Stimulated activated naive CD8-positive, alpha-beta T cell treated with anti-CD3 and anti-CD28 coated beads, Interleukin-15, amount 100 ng/mL, for 72 hours (primary cell): ENCODE measurements around the gene KAZN.

ENCODE experiments used
- ATAC-seq: fragments of 150-1000 bp; cut with Tn5 transposase; 2 replicates; pipeline ENCODE4 v1.10.0; 2021; ENCODE audit warnings: mild to moderate bottlenecking, moderate library complexity
- DNase-seq, 2 donors: peaks; one replicate each; pipeline ENCODE4 v3.0.0; 2021 to 2022
- H3K27ac Mint-ChIP-seq, 2 donors: one replicate each; pipeline ENCODE4 v1.8.0; 2022; ENCODE audit warnings: mild to moderate bottlenecking in 2 of 2, mixed read lengths in 2 of 2, moderate library complexity in 2 of 2
- H3K27me3 Mint-ChIP-seq: one replicate; pipeline ENCODE4 v1.8.0; 2022; ENCODE audit warnings: mixed read lengths
- H3K4me1 Mint-ChIP-seq: one replicate; pipeline ENCODE4 v1.8.0; 2022; ENCODE audit warnings: mild to moderate bottlenecking, mixed read lengths
- H3K4me3 Mint-ChIP-seq, 2 donors: one replicate each; pipeline ENCODE4 v1.8.0; 2022; ENCODE audit warnings: mild to moderate bottlenecking in 2 of 2, mixed read lengths in 2 of 2, moderate library complexity in 1 of 2
- H3K9me3 Mint-ChIP-seq, 2 donors: one replicate each; pipeline ENCODE4 v1.8.0; 2022; ENCODE audit warnings: mixed read lengths in 2 of 2

Gene KAZN

GRCh38 chr1:14598498-14599182, at the start of gene KAZN:
Gene KAZN (plus strand): TSS chr1:14598685.
- ATAC-seq (peak; percentile 11), DNase-seq (no peak)
- Mint-ChIP-seq H3K4me3 (peak within 1 kb of the TSS; percentile 7 to 75), H3K27me3 (peaks cover 81% of the 10 kb centered on the region), H3K27ac (no peak within 1 kb of the TSS), H3K4me1 (peaks cover 21% of the 10 kb centered on the region), H3K9me3 (no peaks in the 10 kb centered on the region)

DNA sequence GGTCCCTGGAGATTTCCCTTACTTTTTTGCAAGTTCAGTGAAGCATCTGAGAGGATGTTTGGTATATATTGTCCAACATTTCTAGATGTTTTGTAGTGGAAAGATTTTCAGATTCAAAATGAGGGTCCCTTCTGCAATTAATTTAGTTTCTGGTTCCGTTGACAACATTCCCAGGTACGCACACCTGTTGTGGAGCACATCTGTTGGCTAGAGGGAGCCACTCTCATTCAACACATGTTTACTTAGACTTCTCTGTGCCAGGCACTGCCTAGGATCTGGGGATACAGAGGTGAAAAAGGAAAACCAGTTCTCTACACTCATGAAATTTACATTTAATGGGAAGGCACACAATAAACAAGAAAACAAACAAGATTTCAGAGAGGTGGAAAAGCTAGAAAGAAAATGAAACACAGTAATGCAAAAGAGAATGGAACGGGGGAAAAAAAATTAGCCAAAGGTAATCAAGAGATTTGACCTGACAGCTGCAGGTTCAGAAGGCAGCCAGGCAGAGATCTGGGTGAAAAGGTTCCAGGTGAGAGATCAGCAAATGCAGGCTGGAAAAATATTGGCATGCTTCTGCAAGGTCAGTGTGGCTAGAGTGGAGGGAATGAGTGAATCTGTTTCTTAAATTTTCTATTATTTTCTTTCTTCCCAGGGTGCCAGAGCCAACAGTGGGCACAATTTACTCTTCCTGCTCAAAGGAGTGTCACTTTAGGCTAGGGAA, 48.4 kb upstream of the KAZN start:
- DNase-seq (no peak), ATAC-seq (no peak)
- H3K4me1 Mint-ChIP-seq, result no peaks in the 10 kb centered on the region
- no peaks in the 10 kb centered on the region for H3K9me3 Mint-ChIP-seq
- no peak overlapping the region for H3K4me3 Mint-ChIP-seq
- no peak overlapping the region for H3K27ac Mint-ChIP-seq
- H3K27me3 Mint-ChIP-seq, result peaks cover 24% of the 10 kb centered on the region

GRCh38 chr1:14551386-14551785, 47.1 kb upstream of the KAZN start:
- Mint-ChIP-seq H3K4me1 (no peaks in the 10 kb centered on the region), H3K27me3 (peaks cover 15% of the 10 kb centered on the region), H3K9me3 (no peaks in the 10 kb centered on the region), H3K27ac (no peak overlapping the region), H3K4me3 (no peak overlapping the region)
- DNase-seq (no peak), ATAC-seq (no peak)

GRCh38 chr1:14552246-14552965, 46.1 kb upstream of the KAZN start:
- Mint-ChIP-seq H3K4me1 (no peaks in the 10 kb centered on the region), H3K9me3 (no peaks in the 10 kb centered on the region), H3K27ac (no peak overlapping the region), H3K4me3 (no peak overlapping the region), H3K27me3 (peaks cover 15% of the 10 kb centered on the region)
- ATAC-seq (no peak), DNase-seq (no peak)

DNA sequence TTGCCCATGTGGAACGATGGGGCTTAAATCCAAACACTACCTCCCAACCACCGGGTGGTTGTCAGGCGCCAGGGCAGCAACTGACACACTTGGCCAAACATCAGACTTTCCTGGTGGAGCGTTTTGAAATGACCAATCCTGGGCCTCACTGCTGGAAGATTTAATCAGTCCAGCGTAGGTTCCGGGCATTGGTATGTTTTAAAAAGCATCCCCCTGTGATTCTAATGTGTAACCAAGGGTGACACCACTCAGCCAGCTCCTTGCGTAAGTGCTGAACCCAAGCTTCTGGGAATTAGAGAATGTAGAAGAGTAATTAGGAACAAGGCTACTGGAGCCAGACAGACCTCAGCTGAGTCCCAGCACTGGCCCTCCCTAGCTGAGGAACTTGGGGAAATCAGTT, 44.8 kb upstream of the KAZN start:
- Mint-ChIP-seq H3K4me1 (no peaks in the 10 kb centered on the region), H3K4me3 (no peak overlapping the region), H3K9me3 (no peaks in the 10 kb centered on the region), H3K27ac (peak overlapping the region; percentile 44 to 69), H3K27me3 (peaks cover 18% of the 10 kb centered on the region)
- ATAC-seq, result no peak
- DNase-seq, result no peak

DNA sequence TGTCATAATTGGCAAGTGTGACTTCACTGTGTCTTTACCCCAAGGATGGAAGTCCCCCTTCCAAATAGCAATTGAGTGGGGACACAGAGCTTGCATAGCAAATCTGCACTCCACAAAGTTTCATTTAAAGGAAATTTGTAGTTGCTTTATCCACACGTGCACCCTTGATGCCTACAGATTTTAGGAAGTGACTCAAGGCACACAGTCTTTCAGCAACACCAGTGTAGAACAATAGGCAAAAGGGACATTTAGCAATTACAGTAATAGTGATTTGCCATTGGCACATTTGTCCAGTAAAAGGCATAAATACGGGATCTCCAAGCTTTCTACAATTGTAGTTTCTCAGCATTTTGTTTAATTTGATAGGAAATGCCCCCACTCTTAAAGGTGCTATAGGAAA, 43.4 kb upstream of the KAZN start:
- Mint-ChIP-seq H3K9me3 (no peaks in the 10 kb centered on the region), H3K27ac (no peak overlapping the region), H3K4me1 (no peaks in the 10 kb centered on the region), H3K4me3 (no peak overlapping the region), H3K27me3 (peaks cover 27% of the 10 kb centered on the region)
- ATAC-seq (no peak), DNase-seq (no peak)

GRCh38 chr1:14561014-14561693, 37.3 kb upstream of the KAZN start:
- DNase-seq, result no peak
- no peak for ATAC-seq
- Mint-ChIP-seq H3K4me3 (no peak overlapping the region), H3K27ac (no peak overlapping the region), H3K27me3 (peaks cover 16% of the 10 kb centered on the region), H3K4me1 (no peaks in the 10 kb centered on the region), H3K9me3 (peaks cover 0 to 4% of the 10 kb centered on the region in 2 donors)

GRCh38 chr1:14565090-14565489, 33.4 kb upstream of the KAZN start:
- H3K4me1 Mint-ChIP-seq, result no peaks in the 10 kb centered on the region
- ATAC-seq (no peak), DNase-seq (no peak)
- peaks cover 8 to 13% of the 10 kb centered on the region in 2 donors for H3K9me3 Mint-ChIP-seq
- H3K4me3 Mint-ChIP-seq, result no peak overlapping the region
- no peak overlapping the region for H3K27ac Mint-ChIP-seq
- peaks cover 7% of the 10 kb centered on the region for H3K27me3 Mint-ChIP-seq

DNA sequence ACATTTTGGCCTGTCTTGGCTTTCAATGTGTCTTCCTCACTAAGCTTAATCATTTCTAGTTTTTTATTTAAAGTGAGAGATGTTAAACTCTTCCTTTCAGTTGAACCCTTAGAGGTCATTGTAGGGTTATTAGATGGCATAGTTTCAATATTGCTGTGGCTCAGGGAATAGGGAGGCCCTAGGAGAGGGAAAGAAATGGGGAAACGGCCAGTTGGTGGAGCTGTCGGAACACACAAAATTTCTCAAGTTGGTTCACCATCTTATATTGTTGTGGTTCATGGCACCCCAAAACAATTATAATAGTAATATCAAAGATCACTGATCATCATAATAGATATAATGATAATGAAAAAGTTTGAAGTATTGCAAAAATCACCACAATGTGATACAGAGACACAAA, 31.4 kb upstream of the KAZN start:
- H3K27me3 Mint-ChIP-seq, result peaks cover 7% of the 10 kb centered on the region
- H3K4me1 Mint-ChIP-seq, result no peaks in the 10 kb centered on the region
- no peak overlapping the region for H3K4me3 Mint-ChIP-seq
- peaks cover 8 to 13% of the 10 kb centered on the region in 2 donors for H3K9me3 Mint-ChIP-seq
- H3K27ac Mint-ChIP-seq, result no peak overlapping the region
- DNase-seq (no peak), ATAC-seq (no peak)

DNA sequence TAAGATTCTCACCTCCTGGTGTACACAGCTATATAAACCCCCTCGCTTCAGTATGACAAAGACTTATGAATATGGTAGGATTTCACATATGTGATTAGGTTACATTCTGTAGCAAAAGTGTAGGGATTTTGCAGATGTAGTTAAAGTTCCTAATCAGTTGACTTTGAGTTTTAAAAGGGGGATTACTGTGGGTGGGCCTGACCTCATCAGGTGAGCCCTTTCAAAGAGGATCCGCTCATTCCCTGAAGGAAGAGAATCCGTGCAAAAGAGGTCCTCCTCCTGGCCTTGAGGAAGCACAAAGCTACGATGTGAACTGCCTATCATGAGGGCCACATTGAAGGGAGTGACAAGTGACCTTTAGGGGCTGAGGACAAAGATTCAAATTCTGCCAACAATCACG, 30.6 kb upstream of the KAZN start:
- no peaks in the 10 kb centered on the region for H3K4me1 Mint-ChIP-seq
- no peak for ATAC-seq
- H3K27ac Mint-ChIP-seq, result no peak overlapping the region
- no peak for DNase-seq
- no peak overlapping the region for H3K4me3 Mint-ChIP-seq
- peaks cover 8 to 13% of the 10 kb centered on the region in 2 donors for H3K9me3 Mint-ChIP-seq
- peaks cover 7% of the 10 kb centered on the region for H3K27me3 Mint-ChIP-seq

- Mint-ChIP-seq H3K4me1 (no peaks in the 10 kb centered on the region), H3K9me3 (peaks cover 8 to 13% of the 10 kb centered on the region in 2 donors)
- ATAC-seq, result no peak
Observed at GRCh38 chr1:14568716-14569355, 29.6 kb upstream of the KAZN start.

DNA sequence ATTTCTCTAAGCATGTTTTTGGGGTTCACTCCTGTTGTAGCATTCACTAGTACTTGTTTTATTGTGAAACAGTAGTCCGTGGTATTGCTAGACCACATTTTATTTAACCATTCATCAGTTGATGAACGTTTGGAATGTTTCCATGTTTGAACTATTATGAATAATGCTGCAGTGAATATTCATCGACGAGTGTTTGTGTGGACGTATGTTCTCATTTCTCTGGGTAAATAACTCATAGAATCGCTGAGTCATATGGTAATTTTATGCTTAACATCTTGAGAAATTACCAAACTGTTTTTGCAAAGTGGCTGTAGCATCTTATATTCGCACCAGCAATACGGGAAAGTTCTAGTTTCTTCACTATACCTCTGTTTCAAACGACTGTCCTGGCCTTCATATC, 28.0 kb upstream of the KAZN start:
- peaks cover 16 to 22% of the 10 kb centered on the region in 2 donors for H3K9me3 Mint-ChIP-seq
- peaks cover 14% of the 10 kb centered on the region for H3K27me3 Mint-ChIP-seq
- no peak for DNase-seq
- no peak overlapping the region for H3K27ac Mint-ChIP-seq
- no peak for ATAC-seq
- no peaks in the 10 kb centered on the region for H3K4me1 Mint-ChIP-seq
- no peak overlapping the region for H3K4me3 Mint-ChIP-seq

More at GRCh38 chr1:14568716-14569355, 29.6 kb upstream of the KAZN start:
- Mint-ChIP-seq H3K27ac (no peak overlapping the region), H3K4me3 (no peak overlapping the region), H3K27me3 (peaks cover 7% of the 10 kb centered on the region)
- no peak for DNase-seq

DNA sequence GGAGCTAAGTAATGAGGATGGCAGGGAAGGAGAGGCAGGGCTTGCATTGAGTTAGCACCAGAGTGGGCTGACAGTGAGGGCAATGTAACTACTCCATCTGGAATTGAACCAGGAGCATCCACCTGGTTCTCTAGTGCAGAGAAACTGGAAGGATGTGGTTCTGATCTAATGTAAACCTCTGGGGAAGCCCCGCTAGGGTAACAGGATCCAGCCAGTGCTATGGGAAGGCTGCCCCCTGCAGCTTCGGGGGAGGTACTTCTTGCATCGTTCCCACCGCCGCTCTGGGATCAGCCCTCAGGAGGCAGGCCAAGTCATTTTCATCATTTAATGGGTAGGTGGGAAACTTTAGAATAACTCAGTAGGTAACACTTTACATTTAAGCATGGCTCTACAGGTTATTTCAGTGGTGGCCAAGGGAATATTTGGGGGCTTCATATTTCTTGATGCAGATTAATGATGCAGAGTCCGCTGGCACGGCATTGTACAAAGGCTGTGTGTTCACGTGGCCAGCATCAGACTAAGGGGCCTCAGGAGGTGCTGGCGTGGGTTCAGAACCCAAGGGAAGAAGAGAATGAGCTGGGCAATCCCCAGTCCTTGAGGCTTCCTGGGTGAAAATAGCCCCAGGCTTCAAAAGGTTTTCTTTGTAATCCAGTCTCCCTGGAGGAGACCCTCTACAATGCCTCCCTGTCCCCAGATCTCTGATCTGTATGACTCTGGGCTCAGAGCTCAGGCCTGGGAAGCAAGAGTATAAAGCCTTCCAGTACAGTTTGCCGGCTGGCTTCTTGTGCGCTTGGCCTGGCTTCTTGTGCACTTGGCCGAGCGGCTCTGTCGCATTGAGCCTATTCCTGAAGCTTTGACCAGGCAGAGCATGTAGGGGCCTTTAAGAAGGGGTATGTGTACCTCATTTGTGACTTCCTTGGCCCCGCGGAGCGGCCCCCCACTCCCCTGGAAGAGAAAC, 26.4 kb upstream of the KAZN start:
- no peak for DNase-seq
- H3K9me3 Mint-ChIP-seq, result peaks cover 16 to 18% of the 10 kb centered on the region in 2 donors
- H3K4me3 Mint-ChIP-seq, result no peak overlapping the region
- ATAC-seq, result no peak
- H3K27me3 Mint-ChIP-seq, result peaks cover 14% of the 10 kb centered on the region
- no peaks in the 10 kb centered on the region for H3K4me1 Mint-ChIP-seq
- no peak overlapping the region for H3K27ac Mint-ChIP-seq

- H3K4me1 Mint-ChIP-seq, result no peaks in the 10 kb centered on the region
- no peak overlapping the region for H3K4me3 Mint-ChIP-seq
- peaks cover 13 to 16% of the 10 kb centered on the region in 2 donors for H3K9me3 Mint-ChIP-seq
- peaks cover 12% of the 10 kb centered on the region for H3K27me3 Mint-ChIP-seq
- ATAC-seq (no peak), DNase-seq (no peak)
- H3K27ac Mint-ChIP-seq, result no peak overlapping the region
Observed at GRCh38 chr1:14572861-14573260, 25.6 kb upstream of the KAZN start.
